ENCODE data around the gene TP53BP1. TPM values are rescaled to one million over a fixed set of nuclear protein-coding genes. Genes with fewer than 3 reads are reported as not detected.
"Not testable (repeated sequence)": the region's sequence is repeated elsewhere in the genome, so short reads cannot be mapped to it uniquely, and the experiment has no call there.

TP53BP1 gene
- total RNA-seq, 1 donor from 2014 or later = 87.2 TPM

DNA sequence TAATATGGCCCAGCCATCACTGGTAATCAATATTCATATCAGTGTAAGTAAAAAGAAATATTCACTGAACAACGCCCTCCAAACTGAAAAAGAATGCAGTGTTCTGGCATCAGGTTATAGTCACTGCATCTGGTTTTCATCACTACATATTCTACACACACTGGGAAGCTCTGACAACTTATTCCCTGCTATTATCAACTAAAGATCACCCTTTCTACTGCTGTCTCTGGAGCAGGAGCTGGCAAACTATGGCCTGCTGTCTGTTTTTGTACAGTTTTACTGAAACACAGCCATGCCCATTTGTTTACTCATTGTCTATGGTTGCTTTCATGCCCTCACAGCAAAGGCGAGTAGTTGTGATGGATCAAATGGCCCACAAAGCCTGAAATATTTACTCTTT is 86.8 kb downstream of the TP53BP1 start:
- peaks cover 35 to 77% (median 71%) of the 10 kb centered on the region in 3 donors for H3K36me3 ChIP-seq (ENCODE audit: control insufficient read depth in 3 of 3, insufficient read depth in 3 of 3, low read length in 3 of 3)
- H3K4me3 ChIP-seq (ENCODE audit: low read length in 3 of 3) = no peak overlapping the region
- H3K9me3 ChIP-seq (ENCODE audit: control insufficient read depth in 3 of 3, low read length in 3 of 3) = no peaks in the 10 kb centered on the region
- H3K27me3 ChIP-seq (ENCODE audit: control insufficient read depth in 3 of 3, insufficient read depth in 3 of 3, low read length in 3 of 3) = no peaks in the 10 kb centered on the region
- H3K9ac ChIP-seq (ENCODE audit: low read depth in 1 of 3, low read length in 3 of 3) = no peak overlapping the region
- H3K27ac ChIP-seq (ENCODE audit: low read depth, low read length) = no peak overlapping the region
- H3K4me1 ChIP-seq (ENCODE audit: control insufficient read depth in 3 of 3, insufficient read depth in 3 of 3, low read length in 3 of 3) = no peaks in the 10 kb centered on the region

DNA sequence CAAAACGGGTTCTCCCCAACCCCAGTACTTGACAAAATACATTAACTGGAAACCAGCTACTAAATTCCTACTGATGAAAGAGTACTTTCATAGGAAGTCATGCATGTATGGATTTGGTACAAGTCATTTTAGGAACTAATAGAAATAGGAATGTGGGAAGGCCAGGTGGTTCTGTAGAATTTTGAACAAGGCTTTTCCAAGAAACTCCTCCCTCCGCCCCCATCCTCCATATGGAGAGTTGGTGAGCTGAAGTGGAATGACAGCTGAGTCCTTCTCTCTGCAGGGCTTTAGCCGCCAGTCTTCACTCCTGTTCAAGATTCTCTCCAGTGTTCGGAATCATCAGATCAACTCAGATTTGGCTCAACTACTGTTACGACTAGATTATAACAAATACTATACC is 88.8 kb downstream of the TP53BP1 start:
- peaks cover 41 to 78% (median 74%) of the 10 kb centered on the region in 3 donors for H3K36me3 ChIP-seq (ENCODE audit: control insufficient read depth in 3 of 3, insufficient read depth in 3 of 3, low read length in 3 of 3)
- H3K4me1 ChIP-seq (ENCODE audit: control insufficient read depth in 3 of 3, insufficient read depth in 3 of 3, low read length in 3 of 3) = no peaks in the 10 kb centered on the region
- no peaks in the 10 kb centered on the region for H3K27me3 ChIP-seq (ENCODE audit: control insufficient read depth in 3 of 3, insufficient read depth in 3 of 3, low read length in 3 of 3)

DNA sequence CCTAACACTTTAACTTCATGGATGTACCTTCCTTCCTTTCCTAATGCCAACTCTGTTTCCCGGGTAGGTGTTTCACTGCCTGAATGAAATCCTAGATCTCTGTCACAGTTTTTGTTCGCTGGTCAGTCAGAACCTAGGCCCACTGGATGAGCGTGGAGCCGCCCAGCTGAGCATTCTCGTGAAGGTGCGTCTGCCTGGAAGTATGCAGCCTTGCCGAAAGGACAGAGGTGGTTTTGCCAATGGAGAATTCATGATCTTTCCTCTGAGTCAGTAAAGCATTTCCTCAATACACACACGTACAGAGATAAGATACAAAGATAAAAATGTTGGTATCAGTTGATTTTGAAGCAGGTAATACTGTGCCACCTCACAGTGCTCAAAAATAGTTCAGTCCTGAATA is 89.3 kb downstream of the TP53BP1 start:
- Histone ChIP-seq H3K4me3 (ENCODE audit: low read length in 3 of 3) (no peak overlapping the region), H3K27ac (ENCODE audit: low read depth, low read length) (no peak overlapping the region), H3K36me3 (ENCODE audit: control insufficient read depth in 3 of 3, insufficient read depth in 3 of 3, low read length in 3 of 3) (peaks cover 40 to 78% (median 74%) of the 10 kb centered on the region in 3 donors), H3K4me1 (ENCODE audit: control insufficient read depth in 3 of 3, insufficient read depth in 3 of 3, low read length in 3 of 3) (no peaks in the 10 kb centered on the region), H3K27me3 (ENCODE audit: control insufficient read depth in 3 of 3, insufficient read depth in 3 of 3, low read length in 3 of 3) (no peaks in the 10 kb centered on the region), H3K9ac (ENCODE audit: low read depth in 1 of 3, low read length in 3 of 3) (no peak overlapping the region), H3K9me3 (ENCODE audit: control insufficient read depth in 3 of 3, low read length in 3 of 3) (no peaks in the 10 kb centered on the region)

More for the DNA sequence above, 88.8 kb downstream of the TP53BP1 start:
- no peak overlapping the region for H3K9ac ChIP-seq (ENCODE audit: low read depth in 1 of 3, low read length in 3 of 3)
- no peak overlapping the region for H3K27ac ChIP-seq (ENCODE audit: low read depth, low read length)
- H3K4me3 ChIP-seq (ENCODE audit: low read length in 3 of 3) = no peak overlapping the region
- H3K9me3 ChIP-seq (ENCODE audit: control insufficient read depth in 3 of 3, low read length in 3 of 3) = no peaks in the 10 kb centered on the region

DNA sequence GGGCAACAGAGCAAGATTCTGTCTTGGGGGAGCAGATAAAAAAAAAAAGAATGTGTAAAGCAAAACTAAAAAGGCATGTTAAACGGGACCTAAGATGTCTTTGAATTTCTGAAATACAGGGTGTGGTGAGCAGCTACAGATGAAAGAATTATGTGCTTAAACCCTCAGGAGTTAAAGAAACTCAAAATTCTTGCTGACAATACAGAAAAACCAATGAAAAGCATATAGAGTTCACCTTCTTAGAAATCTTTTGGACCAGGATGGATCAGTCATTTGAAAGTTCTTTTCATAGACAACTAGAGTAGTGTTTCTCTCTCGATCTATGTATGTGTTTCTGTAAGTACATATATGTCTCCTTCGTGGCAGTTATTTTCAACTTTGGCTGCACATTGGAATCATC is 90.7 kb downstream of the TP53BP1 start:
- Histone ChIP-seq H3K9ac (ENCODE audit: low read depth in 1 of 3, low read length in 3 of 3) (no peak overlapping the region), H3K36me3 (ENCODE audit: control insufficient read depth in 3 of 3, insufficient read depth in 3 of 3, low read length in 3 of 3) (peaks cover 34 to 75% (median 74%) of the 10 kb centered on the region in 3 donors), H3K4me3 (ENCODE audit: low read length in 3 of 3) (no peak overlapping the region), H3K9me3 (ENCODE audit: control insufficient read depth in 3 of 3, low read length in 3 of 3) (no peaks in the 10 kb centered on the region), H3K4me1 (ENCODE audit: control insufficient read depth in 3 of 3, insufficient read depth in 3 of 3, low read length in 3 of 3) (no peaks in the 10 kb centered on the region), H3K27ac (ENCODE audit: low read depth, low read length) (no peak overlapping the region), H3K27me3 (ENCODE audit: control insufficient read depth in 3 of 3, insufficient read depth in 3 of 3, low read length in 3 of 3) (no peaks in the 10 kb centered on the region)

DNA sequence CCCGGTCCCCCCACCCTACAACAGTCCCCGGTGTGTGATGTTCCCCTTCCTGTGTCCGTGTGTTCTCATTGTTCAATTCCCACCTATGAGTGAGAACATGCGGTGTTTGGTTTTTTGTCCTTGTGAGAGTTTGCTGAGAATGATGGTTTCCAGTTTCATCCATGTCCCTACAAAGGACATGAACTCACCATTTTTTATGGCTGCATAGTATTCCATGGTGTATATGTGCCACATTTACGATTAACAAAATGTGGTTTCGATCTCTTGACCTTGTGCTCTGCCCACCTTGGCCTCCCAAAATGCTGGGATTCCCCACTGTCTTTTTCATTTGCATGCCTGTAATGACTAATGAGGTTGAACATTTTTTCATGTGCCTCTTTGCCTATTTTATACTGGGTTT is 99.4 kb downstream of the TP53BP1 start:
- H3K9ac ChIP-seq (ENCODE audit: low read depth in 1 of 3, low read length in 3 of 3); H3K4me3 ChIP-seq (ENCODE audit: low read length in 3 of 3); H3K27ac ChIP-seq (ENCODE audit: low read depth, low read length); H3K9me3 ChIP-seq (ENCODE audit: control insufficient read depth in 3 of 3, low read length in 3 of 3); H3K27me3 ChIP-seq (ENCODE audit: control insufficient read depth in 3 of 3, insufficient read depth in 3 of 3, low read length in 3 of 3); H3K4me1 ChIP-seq (ENCODE audit: control insufficient read depth in 3 of 3, insufficient read depth in 3 of 3, low read length in 3 of 3): not testable (repeated sequence)
- peaks cover 28 to 42% (median 41%) of the 10 kb centered on the region in 3 donors for H3K36me3 ChIP-seq (ENCODE audit: control insufficient read depth in 3 of 3, insufficient read depth in 3 of 3, low read length in 3 of 3)

DNA sequence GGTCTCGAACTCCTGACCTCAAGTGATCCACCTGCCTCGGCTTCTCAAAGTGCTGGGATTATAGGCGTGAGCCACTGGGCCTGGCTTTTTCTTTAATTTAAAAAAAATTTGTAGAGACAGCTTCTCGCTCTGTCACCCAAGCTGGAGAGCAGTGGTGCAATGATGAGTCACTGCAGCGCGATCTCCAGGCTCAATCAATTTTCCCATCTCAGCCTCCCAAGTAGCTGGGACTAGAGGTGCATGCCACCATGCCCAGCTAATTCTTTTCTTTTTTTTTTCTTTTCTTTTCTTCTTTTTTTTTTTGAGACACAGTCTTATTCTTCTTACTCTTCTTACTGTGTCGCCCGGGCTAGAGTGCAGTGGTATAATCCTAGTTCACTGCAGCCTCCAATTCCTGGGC is 102.2 kb downstream of the TP53BP1 start:
- Histone ChIP-seq H3K9me3 (ENCODE audit: control insufficient read depth in 3 of 3, low read length in 3 of 3) (no peaks in the 10 kb centered on the region), H3K27ac (ENCODE audit: low read depth, low read length) (no peak overlapping the region), H3K4me1 (ENCODE audit: control insufficient read depth in 3 of 3, insufficient read depth in 3 of 3, low read length in 3 of 3) (no peaks in the 10 kb centered on the region), H3K36me3 (ENCODE audit: control insufficient read depth in 3 of 3, insufficient read depth in 3 of 3, low read length in 3 of 3) (peaks cover 21 to 32% (median 30%) of the 10 kb centered on the region in 3 donors), H3K27me3 (ENCODE audit: control insufficient read depth in 3 of 3, insufficient read depth in 3 of 3, low read length in 3 of 3) (no peaks in the 10 kb centered on the region), H3K9ac (ENCODE audit: low read depth in 1 of 3, low read length in 3 of 3) (no peak overlapping the region), H3K4me3 (ENCODE audit: low read length in 3 of 3) (no peak overlapping the region)

DNA sequence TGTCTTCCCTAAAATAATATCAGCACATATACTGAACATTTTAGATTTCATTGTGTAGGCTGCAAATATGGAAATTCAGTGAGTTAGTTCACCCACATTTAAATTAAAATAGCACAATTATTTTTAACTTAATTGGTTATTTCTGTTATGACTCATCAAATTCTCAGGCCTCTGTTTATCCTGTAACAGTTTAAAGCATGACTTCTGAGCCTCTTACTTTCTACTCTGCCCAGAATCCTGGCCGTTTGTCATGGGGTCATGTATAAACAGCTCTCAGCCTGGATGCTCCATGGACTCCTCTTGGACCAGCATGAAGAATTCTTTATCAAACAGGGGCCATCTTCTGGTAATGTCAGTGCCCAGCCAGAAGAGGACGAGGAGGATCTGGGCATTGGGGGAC is 109.9 kb downstream of the TP53BP1 start:
- no peaks in the 10 kb centered on the region for H3K4me1 ChIP-seq (ENCODE audit: control insufficient read depth in 3 of 3, insufficient read depth in 3 of 3, low read length in 3 of 3)
- no peaks in the 10 kb centered on the region for H3K27me3 ChIP-seq (ENCODE audit: control insufficient read depth in 3 of 3, insufficient read depth in 3 of 3, low read length in 3 of 3)

DNA sequence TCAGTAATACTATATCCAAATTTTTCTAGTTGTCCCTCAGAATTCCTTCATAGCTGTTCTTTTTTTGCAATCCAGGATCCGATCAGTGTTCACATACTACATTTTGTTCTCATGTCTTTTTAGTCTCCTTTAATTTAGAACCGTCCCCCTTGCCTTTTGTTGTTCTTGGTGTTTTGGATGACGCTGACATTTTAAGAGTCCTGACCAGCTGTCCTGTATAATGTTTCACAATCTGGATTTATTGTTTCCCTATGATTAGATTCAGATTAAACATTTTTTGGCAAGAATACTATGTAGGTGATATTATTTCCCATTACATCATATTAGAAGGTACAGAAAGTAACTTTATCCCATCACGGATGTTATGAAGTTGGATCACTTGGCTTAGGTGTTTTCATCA is 110.6 kb downstream of the TP53BP1 start:
- H3K4me3 ChIP-seq (ENCODE audit: low read length in 3 of 3) = no peak overlapping the region
- H3K9me3 ChIP-seq (ENCODE audit: control insufficient read depth in 3 of 3, low read length in 3 of 3) = no peaks in the 10 kb centered on the region
- H3K36me3 ChIP-seq (ENCODE audit: control insufficient read depth in 3 of 3, insufficient read depth in 3 of 3, low read length in 3 of 3) = peaks cover 10 to 58% (median 49%) of the 10 kb centered on the region in 3 donors
- H3K9ac ChIP-seq (ENCODE audit: low read depth in 1 of 3, low read length in 3 of 3) = no peak overlapping the region
- H3K27ac ChIP-seq (ENCODE audit: low read depth, low read length) = no peak overlapping the region
- H3K27me3 ChIP-seq (ENCODE audit: control insufficient read depth in 3 of 3, insufficient read depth in 3 of 3, low read length in 3 of 3) = no peaks in the 10 kb centered on the region
- no peaks in the 10 kb centered on the region for H3K4me1 ChIP-seq (ENCODE audit: control insufficient read depth in 3 of 3, insufficient read depth in 3 of 3, low read length in 3 of 3)

More for the DNA sequence above, 109.9 kb downstream of the TP53BP1 start:
- Histone ChIP-seq H3K27ac (ENCODE audit: low read depth, low read length) (no peak overlapping the region), H3K9ac (ENCODE audit: low read depth in 1 of 3, low read length in 3 of 3) (no peak overlapping the region), H3K36me3 (ENCODE audit: control insufficient read depth in 3 of 3, insufficient read depth in 3 of 3, low read length in 3 of 3) (peaks cover 10 to 57% (median 48%) of the 10 kb centered on the region in 3 donors), H3K4me3 (ENCODE audit: low read length in 3 of 3) (no peak overlapping the region), H3K9me3 (ENCODE audit: control insufficient read depth in 3 of 3, low read length in 3 of 3) (no peaks in the 10 kb centered on the region)

DNA sequence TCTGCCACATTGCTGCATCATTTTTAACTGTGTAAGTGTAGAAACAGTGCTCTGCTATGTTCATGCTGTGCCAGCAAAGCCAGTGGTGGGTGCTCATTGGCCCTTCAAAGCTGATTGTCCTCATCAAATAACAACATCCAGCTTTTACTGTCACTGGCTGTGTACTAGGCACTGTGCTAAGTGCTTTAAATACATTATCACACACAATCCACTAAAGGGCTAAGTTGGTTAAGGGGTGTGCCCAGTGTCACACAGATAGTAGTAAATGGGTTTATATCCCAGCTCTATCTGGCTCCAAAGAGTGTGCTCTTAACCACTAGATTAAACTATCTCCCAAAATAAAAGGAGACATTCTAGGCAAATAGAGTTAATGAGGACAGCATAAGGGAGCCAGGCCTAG is 114.4 kb downstream of the TP53BP1 start:
- Histone ChIP-seq H3K4me3 (ENCODE audit: low read length in 3 of 3) (no peak overlapping the region), H3K4me1 (ENCODE audit: control insufficient read depth in 3 of 3, insufficient read depth in 3 of 3, low read length in 3 of 3) (no peaks in the 10 kb centered on the region), H3K27me3 (ENCODE audit: control insufficient read depth in 3 of 3, insufficient read depth in 3 of 3, low read length in 3 of 3) (no peaks in the 10 kb centered on the region), H3K9ac (ENCODE audit: low read depth in 1 of 3, low read length in 3 of 3) (no peak overlapping the region), H3K9me3 (ENCODE audit: control insufficient read depth in 3 of 3, low read length in 3 of 3) (no peaks in the 10 kb centered on the region), H3K27ac (ENCODE audit: low read depth, low read length) (no peak overlapping the region), H3K36me3 (ENCODE audit: control insufficient read depth in 3 of 3, insufficient read depth in 3 of 3, low read length in 3 of 3) (peaks cover 9 to 44% (median 30%) of the 10 kb centered on the region in 3 donors)

DNA sequence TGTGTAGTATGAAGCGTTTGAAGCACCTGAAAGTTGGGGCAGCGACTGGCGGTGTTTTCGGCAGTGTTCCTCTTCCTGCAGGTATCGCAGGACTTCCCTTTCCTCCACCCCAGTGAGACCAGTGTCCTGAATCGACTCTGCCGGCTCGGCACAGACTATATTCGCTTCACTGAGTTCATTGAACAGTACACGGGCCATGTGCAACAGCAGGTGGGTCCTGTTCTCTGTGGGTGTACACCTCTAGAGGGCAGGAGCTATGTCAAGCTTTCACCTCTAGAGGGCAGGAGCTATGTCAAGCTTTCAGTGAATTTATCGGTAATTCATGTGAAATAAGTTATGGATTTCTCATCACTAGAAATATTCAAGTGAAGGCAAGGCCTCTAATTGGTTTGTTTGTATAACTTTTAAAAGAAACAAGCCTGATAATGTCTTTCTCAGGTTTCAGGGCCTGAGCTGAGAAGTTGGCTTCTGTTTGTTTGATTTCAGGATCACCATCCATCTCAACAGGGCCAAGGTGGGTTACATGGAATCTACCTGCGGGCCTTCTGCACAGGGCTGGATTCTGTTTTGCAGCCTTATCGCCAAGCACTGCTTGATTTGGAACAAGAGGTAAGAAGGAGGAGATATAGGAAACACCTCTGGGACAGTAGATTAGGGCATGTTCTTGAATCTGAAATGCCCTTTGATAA is 116.8 kb downstream of the TP53BP1 start:
- H3K27me3 ChIP-seq (ENCODE audit: control insufficient read depth in 3 of 3, insufficient read depth in 3 of 3, low read length in 3 of 3) = no peaks in the 10 kb centered on the region
- peaks cover 7 to 13% (median 8%) of the 10 kb centered on the region in 3 donors for H3K4me1 ChIP-seq (ENCODE audit: control insufficient read depth in 3 of 3, insufficient read depth in 3 of 3, low read length in 3 of 3)
- no peaks in the 10 kb centered on the region for H3K9me3 ChIP-seq (ENCODE audit: control insufficient read depth in 3 of 3, low read length in 3 of 3)
- H3K4me3 ChIP-seq (ENCODE audit: low read length in 3 of 3) = no peak overlapping the region
- H3K27ac ChIP-seq (ENCODE audit: low read depth, low read length) = no peak overlapping the region
- H3K9ac ChIP-seq (ENCODE audit: low read depth in 1 of 3, low read length in 3 of 3) = no peak overlapping the region
- H3K36me3 ChIP-seq (ENCODE audit: control insufficient read depth in 3 of 3, insufficient read depth in 3 of 3, low read length in 3 of 3) = peaks cover 9 to 33% (median 23%) of the 10 kb centered on the region in 3 donors
